Naive B cell (primary cell): ENCODE measurements around the gene JUP. TPM values are rescaled to one million over a fixed set of nuclear protein-coding genes. Genes with fewer than 3 reads are reported as not detected.
A peak's percentile ranks its signal among the peaks of the same experiment; 100 is the strongest.
"Not testable (repeated sequence)": the region's sequence is repeated elsewhere in the genome, so short reads cannot be mapped to it uniquely, and the experiment has no call there.

Experiments
- ATAC-seq, 2 donors: fragments of 150-1000 bp; cut with Tn5 transposase; 2 replicates each; pipeline ENCODE4 v1.10.0; 2021; ENCODE audit warnings: low read depth in 2 of 2, mild to moderate bottlenecking in 2 of 2, moderate library complexity in 2 of 2
- DNase-seq: peaks from one replicate; pipeline ENCODE4 v3.0.0; 2022
- H3K27ac Mint-ChIP-seq, 6 donors: one replicate each; pipeline ENCODE4 v1.8.0; 2020 to 2022; ENCODE audit warnings: mild to moderate bottlenecking in 6 of 6, mixed read lengths in 6 of 6, moderate library complexity in 5 of 6, inconsistent platforms in 2 of 6
- H3K27me3 Mint-ChIP-seq, 3 donors: one replicate each; pipeline ENCODE4 v1.8.0; 2021 to 2022; ENCODE audit warnings: mixed read lengths in 3 of 3, mild to moderate bottlenecking in 1 of 3
- H3K36me3 Mint-ChIP-seq, 2 donors: one replicate each; pipeline ENCODE4 v1.8.0; 2020 to 2022; ENCODE audit warnings: mixed read lengths in 2 of 2, inconsistent platforms in 1 of 2, mild to moderate bottlenecking in 1 of 2
- H3K4me1 Mint-ChIP-seq, 3 donors: one replicate each; pipeline ENCODE4 v1.8.0; 2020 to 2022; ENCODE audit warnings: mixed read lengths in 3 of 3, inconsistent platforms in 1 of 3, mild to moderate bottlenecking in 1 of 3, moderate library complexity in 1 of 3
- H3K4me3 Mint-ChIP-seq, 8 donors: one replicate each; pipeline ENCODE4 v1.8.0; 2020 to 2022; ENCODE audit warnings: mild to moderate bottlenecking in 8 of 8, mixed read lengths in 8 of 8, moderate library complexity in 8 of 8, inconsistent platforms in 2 of 8
- H3K9me3 Mint-ChIP-seq, 7 donors: one replicate each; pipeline ENCODE4 v1.8.0; 2020 to 2022; ENCODE audit warnings: mixed read lengths in 7 of 7, mild to moderate bottlenecking in 5 of 7, inconsistent platforms in 2 of 7, moderate library complexity in 1 of 7
- polyA plus RNA-seq, 6 donors: library from polyadenylated mRNA; unstranded; fragments of 300-500 nt; fragmentation: Illumina TruSeq; gene quantifications; one replicate each; pipeline ENCODE4 v1.2.3, GENCODE V29; 2021; ENCODE audit warnings: low read depth in 6 of 6

JUP gene
- 100 to 1,000 TPM in 2 of 6 donors, 10 to 100 TPM in 4; 32.9 to 123 (median 51.0) TPM for polyA plus RNA-seq

- Mint-ChIP-seq H3K4me1 (peaks cover 22 to 53% (median 48%) of the 10 kb centered on the region in 3 donors), H3K9me3 (no peaks in the 10 kb centered on the region), H3K27me3 (no peaks in the 10 kb centered on the region), H3K4me3 (peak within 1 kb of the TSS; percentile 82 to 94 (median 90)), H3K36me3 (no peaks in the 10 kb centered on the region), H3K27ac (peak within 1 kb of the TSS; percentile 43 to 86 (median 81))
- DNase-seq: peak; percentile 97
- ATAC-seq: peak; percentile 87 to 88
Measured at GRCh38 chr17:41786227-41787020, at the start of gene JUP. Gene JUP (minus strand): TSS chr17:41786711. CDS start chr17:41771854, 14,857 bp downstream.

DNA sequence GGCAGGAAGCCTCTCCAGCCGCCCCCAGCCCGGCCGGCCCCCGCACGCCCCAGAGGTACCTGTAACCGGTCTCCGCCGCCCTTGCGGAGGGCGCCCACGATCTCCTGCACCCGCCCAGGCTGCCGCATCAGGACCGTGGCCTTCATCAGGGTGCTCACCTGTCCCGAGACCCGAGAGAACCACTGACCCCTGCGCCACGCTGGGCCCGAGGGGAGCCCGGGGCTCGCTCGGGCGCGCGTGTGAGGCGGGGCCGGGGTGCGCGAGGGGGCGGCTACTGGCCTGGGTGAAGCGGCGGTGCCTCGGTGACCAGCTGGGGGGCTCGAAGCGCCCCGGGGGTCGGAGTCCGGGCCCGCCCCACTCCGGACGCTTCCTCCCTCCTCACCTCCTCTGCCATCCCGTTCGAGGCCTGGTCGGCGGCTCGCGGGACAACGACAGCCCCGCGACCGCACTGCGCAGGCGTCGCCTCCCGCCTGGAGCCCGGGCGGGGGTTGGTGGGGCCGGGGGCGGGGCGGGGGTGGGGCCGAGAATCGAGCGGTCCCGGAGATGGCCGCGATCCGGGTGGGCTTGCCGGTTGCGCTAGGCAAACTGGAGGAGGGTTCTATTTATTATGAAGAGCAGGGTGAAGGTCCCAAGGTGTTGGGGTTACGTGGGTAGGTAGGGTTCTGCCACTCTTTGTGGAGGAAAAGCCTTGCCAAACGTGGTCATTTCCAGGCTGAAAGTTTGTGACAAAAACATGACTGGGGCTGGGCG, 49.5 kb upstream of the JUP start, which contains the start of gene NT5C3B:
Gene NT5C3B, minus strand, starts transcription at position 433 of the 750 bp plus-strand sequence. Its CDS starts 39 bp downstream, at position 394.
- peak within 1 kb of the TSS in 5 of 6 donors; percentile 27 to 83 (median 45) for H3K27ac Mint-ChIP-seq
- peaks cover 0 to 4% (median 0%) of the 10 kb centered on the region in 3 donors for H3K27me3 Mint-ChIP-seq
- DNase-seq (peak; percentile 37), ATAC-seq (peak; percentile 83 to 84)
- peak within 1 kb of the TSS; percentile 79 to 95 (median 89) for H3K4me3 Mint-ChIP-seq
- H3K9me3 Mint-ChIP-seq: no peaks in the 10 kb centered on the region
- peaks cover 0 to 5% of the 10 kb centered on the region in 2 donors for H3K36me3 Mint-ChIP-seq
- H3K4me1 Mint-ChIP-seq: peaks cover 8 to 13% (median 8%) of the 10 kb centered on the region in 3 donors

DNA sequence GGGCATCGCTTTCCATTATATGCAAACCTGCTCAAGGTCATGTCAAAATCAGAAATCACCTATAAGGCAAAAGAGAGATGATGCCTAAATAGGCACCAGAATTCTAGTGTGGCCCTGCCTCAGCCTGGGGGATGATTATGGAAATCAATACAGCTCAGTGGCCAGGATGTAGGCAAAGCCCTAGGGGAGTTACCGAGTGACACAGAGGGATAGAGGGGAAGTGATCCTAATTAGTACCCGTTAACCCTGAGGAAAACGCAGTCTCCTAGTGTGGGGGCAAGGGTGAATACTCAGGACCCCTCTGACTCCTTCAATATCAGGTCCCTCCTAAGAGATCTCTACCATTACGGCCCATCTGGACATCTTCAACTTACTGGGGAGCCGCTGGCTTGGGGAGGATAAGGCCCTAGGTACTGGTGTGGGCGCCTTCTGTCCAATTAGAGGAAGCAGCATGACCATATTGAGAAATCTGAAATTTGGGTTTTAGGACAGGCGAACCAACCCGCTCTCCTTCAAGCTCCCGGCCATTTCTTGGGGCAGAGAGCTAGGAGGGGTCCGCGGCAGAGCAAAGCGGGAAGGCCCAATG, 48.8 kb upstream of the JUP start:
- peak overlapping the region; percentile 79 to 95 (median 89) for H3K4me3 Mint-ChIP-seq
- H3K27me3 Mint-ChIP-seq: peaks cover 0 to 4% (median 0%) of the 10 kb centered on the region in 3 donors
- H3K9me3 Mint-ChIP-seq: no peaks in the 10 kb centered on the region
- peak; percentile 5 for DNase-seq
- H3K27ac Mint-ChIP-seq: peak overlapping the region in 5 of 6 donors; percentile 27 to 83 (median 45)
- H3K36me3 Mint-ChIP-seq: peaks cover 4 to 5% of the 10 kb centered on the region in 2 donors
- peaks cover 8 to 13% (median 8%) of the 10 kb centered on the region in 3 donors for H3K4me1 Mint-ChIP-seq
- ATAC-seq: peak; percentile 34 to 39

- H3K9me3 Mint-ChIP-seq, DNase-seq, H3K27me3 Mint-ChIP-seq, H3K36me3 Mint-ChIP-seq, H3K27ac Mint-ChIP-seq, H3K4me1 Mint-ChIP-seq, ATAC-seq: not testable (repeated sequence)
- peak overlapping the region in 1 of 8 donors; percentile 52 for H3K4me3 Mint-ChIP-seq
Measured at GRCh38 chr17:41829961-41830360, 43.5 kb upstream of the JUP start.

DNA sequence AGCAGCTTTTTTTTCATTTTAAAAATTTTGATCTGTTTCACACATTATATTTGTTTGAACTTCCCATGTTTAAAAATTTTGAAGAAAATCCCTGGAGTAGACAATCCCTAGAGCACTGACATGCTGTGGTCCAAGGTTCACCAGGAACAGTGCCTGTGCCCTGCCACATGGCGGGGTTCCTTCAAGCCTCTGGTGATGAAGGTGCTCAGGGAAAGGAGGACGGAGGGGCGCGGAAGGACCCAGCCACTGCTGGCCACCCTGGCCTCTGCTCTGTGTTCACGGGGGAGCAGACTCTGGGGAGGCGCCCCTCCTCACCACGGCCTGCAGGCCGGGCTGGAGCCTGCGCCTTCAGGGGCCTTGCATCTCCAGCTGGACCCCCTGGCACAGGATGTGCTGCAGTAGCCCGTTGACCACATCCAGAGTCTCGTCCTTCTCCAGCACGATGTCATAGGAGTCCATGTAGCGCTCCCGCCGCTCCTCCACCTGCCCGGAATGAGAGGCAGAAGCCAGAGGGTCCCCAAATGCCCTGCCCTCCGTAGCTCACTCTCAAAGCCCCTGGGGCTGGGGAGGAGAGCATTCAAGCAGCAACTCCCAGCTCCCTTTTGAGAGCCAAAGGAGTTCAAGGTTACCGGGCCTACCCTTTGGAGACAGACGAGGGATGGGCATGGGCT, 38.8 kb upstream of the JUP start:
- H3K9me3 Mint-ChIP-seq: no peaks in the 10 kb centered on the region
- H3K4me3 Mint-ChIP-seq: no peak overlapping the region
- no peak overlapping the region for H3K27ac Mint-ChIP-seq
- peaks cover 0 to 8% (median 0%) of the 10 kb centered on the region in 3 donors for H3K27me3 Mint-ChIP-seq
- no peaks in the 10 kb centered on the region for H3K4me1 Mint-ChIP-seq
- ATAC-seq (no peak), DNase-seq (no peak)
- peaks cover 0 to 5% of the 10 kb centered on the region in 2 donors for H3K36me3 Mint-ChIP-seq

GRCh38 chr17:41824086-41824485, 37.6 kb upstream of the JUP start:
- DNase-seq (no peak), ATAC-seq (no peak)
- Mint-ChIP-seq H3K27me3 (peaks cover 0 to 8% (median 0%) of the 10 kb centered on the region in 3 donors), H3K4me3 (no peak overlapping the region), H3K9me3 (no peaks in the 10 kb centered on the region), H3K36me3 (no peaks in the 10 kb centered on the region), H3K4me1 (no peaks in the 10 kb centered on the region), H3K27ac (peak overlapping the region in 1 of 6 donors; percentile 30)

DNA sequence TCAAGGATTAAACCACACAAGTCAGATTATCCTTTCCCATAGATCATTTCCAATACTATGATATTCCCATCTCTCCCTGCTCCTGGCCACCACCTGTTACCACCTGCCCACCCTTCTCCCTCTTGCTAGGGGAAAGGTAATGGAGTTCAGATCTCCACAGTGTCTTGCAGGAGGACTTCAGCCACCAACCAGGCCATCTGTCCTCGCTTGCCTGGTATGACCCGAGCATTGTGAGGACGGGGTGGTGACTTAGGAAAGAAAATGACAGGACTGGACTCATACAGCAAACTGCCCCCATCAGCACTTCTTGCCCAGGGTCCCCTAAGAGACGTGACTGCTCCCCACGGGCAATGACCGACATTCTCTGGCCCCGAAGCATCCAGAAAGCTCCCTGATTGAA, 37.1 kb upstream of the JUP start:
- no peaks in the 10 kb centered on the region for H3K9me3 Mint-ChIP-seq
- ATAC-seq (no peak), DNase-seq (no peak)
- H3K36me3 Mint-ChIP-seq: no peaks in the 10 kb centered on the region
- H3K4me3 Mint-ChIP-seq: no peak overlapping the region
- H3K27ac Mint-ChIP-seq: no peak overlapping the region
- no peaks in the 10 kb centered on the region for H3K4me1 Mint-ChIP-seq
- peaks cover 0 to 8% (median 0%) of the 10 kb centered on the region in 3 donors for H3K27me3 Mint-ChIP-seq

GRCh38 chr17:41823141-41823524, 36.6 kb upstream of the JUP start:
- DNase-seq: no peak
- Mint-ChIP-seq H3K27ac (no peak overlapping the region), H3K4me1 (no peaks in the 10 kb centered on the region), H3K9me3 (no peaks in the 10 kb centered on the region), H3K4me3 (no peak overlapping the region), H3K36me3 (no peaks in the 10 kb centered on the region), H3K27me3 (peaks cover 0 to 13% (median 0%) of the 10 kb centered on the region in 3 donors)
- ATAC-seq: no peak

DNA sequence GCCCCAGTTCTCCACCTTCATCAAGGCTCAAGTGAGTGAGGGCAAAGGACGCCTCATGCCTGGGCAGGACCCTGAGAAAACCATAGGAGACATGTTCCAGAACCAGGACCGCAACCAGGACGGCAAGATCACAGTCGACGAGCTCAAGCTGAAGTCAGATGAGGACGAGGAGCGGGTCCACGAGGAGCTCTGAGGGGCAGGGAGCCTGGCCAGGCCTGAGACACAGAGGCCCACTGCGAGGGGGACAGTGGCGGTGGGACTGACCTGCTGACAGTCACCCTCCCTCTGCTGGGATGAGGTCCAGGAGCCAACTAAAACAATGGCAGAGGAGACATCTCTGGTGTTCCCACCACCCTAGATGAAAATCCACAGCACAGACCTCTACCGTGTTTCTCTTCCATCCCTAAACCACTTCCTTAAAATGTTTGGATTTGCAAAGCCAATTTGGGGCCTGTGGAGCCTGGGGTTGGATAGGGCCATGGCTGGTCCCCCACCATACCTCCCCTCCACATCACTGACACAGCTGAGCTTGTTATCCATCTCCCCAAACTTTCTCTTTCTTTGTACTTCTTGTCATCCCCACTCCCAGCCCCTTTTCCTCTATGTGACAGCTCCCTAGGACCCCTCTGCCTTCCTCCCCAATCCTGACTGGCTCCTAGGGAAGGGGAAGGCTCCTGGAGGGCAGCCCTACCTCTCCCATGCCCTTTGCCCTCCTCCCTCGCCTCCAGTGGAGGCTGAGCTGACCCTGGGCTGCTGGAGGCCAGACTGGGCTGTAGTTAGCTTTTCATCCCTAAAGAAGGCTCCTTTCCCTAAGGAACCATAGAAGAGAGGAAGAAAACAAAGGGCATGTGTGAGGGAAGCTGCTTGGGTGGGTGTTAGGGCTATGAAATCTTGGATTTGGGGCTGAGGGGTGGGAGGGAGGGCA, 36.0 kb upstream of the JUP start:
- no peaks in the 10 kb centered on the region for H3K36me3 Mint-ChIP-seq
- H3K4me1 Mint-ChIP-seq: no peaks in the 10 kb centered on the region
- H3K4me3 Mint-ChIP-seq: peak overlapping the region in 1 of 8 donors; percentile 63
- H3K27ac Mint-ChIP-seq: no peak overlapping the region
- ATAC-seq: no peak
- DNase-seq: no peak
- peaks cover 0 to 16% (median 0%) of the 10 kb centered on the region in 3 donors for H3K27me3 Mint-ChIP-seq
- no peaks in the 10 kb centered on the region for H3K9me3 Mint-ChIP-seq

- ATAC-seq: no peak
- no peaks in the 10 kb centered on the region for H3K9me3 Mint-ChIP-seq
- H3K27me3 Mint-ChIP-seq: peaks cover 0 to 20% (median 0%) of the 10 kb centered on the region in 3 donors
- H3K27ac Mint-ChIP-seq: no peak overlapping the region
- DNase-seq: no peak
- H3K36me3 Mint-ChIP-seq: no peaks in the 10 kb centered on the region
- no peak overlapping the region for H3K4me3 Mint-ChIP-seq
- H3K4me1 Mint-ChIP-seq: no peaks in the 10 kb centered on the region
Measured at GRCh38 chr17:41821776-41822175, 35.3 kb upstream of the JUP start.

GRCh38 chr17:41818024-41818423, 31.5 kb upstream of the JUP start:
- no peaks in the 10 kb centered on the region for H3K36me3 Mint-ChIP-seq

More at GRCh38 chr17:41818024-41818423, 31.5 kb upstream of the JUP start:
- Mint-ChIP-seq H3K4me3 (peak overlapping the region in 1 of 8 donors; percentile 11), H3K27ac (no peak overlapping the region), H3K4me1 (peaks cover 0 to 5% (median 3%) of the 10 kb centered on the region in 3 donors), H3K9me3 (no peaks in the 10 kb centered on the region), H3K27me3 (peaks cover 0 to 26% (median 3%) of the 10 kb centered on the region in 3 donors)
- no peak for ATAC-seq
- no peak for DNase-seq
